HuH-7.5 (cell line): Measurements from ENCODE around the gene NCF2.

Experiments used
- DNase-seq: peaks from one replicate; pipeline ENCODE4 v3.0.0; 2011; ENCODE audit warnings: low spot score

NCF2 gene

GRCh38 chr1:183611021-183611420, 20.8 kb upstream of the NCF2 start:
- DNase-seq = no peak

- no peak for DNase-seq
These were observed 19.6 kb upstream of the NCF2 start for GRCh38 chr1:183609759-183610452.

GRCh38 chr1:183609313-183609712, 19.1 kb upstream of the NCF2 start:
- DNase-seq = no peak

GRCh38 chr1:183607322-183607980, 17.2 kb upstream of the NCF2 start:
- no peak for DNase-seq

GRCh38 chr1:183605904-183606303, 15.6 kb upstream of the NCF2 start:
- no peak for DNase-seq

GRCh38 chr1:183604815-183605214, 14.6 kb upstream of the NCF2 start:
- no peak for DNase-seq

- DNase-seq = no peak
These were observed 14.0 kb upstream of the NCF2 start for GRCh38 chr1:183604038-183604808.

- no peak for DNase-seq
These were observed 12.3 kb upstream of the NCF2 start for GRCh38 chr1:183602510-183602909.

GRCh38 chr1:183600634-183601033, 10.4 kb upstream of the NCF2 start:
- DNase-seq = no peak

GRCh38 chr1:183600136-183600535, 9.9 kb upstream of the NCF2 start:
- no peak for DNase-seq

GRCh38 chr1:183598386-183598785, 8.1 kb upstream of the NCF2 start:
- DNase-seq = no peak

GRCh38 chr1:183597656-183598347, 7.5 kb upstream of the NCF2 start:
- DNase-seq = no peak

- DNase-seq = no peak
These were observed 6.2 kb upstream of the NCF2 start for GRCh38 chr1:183596500-183596899.

GRCh38 chr1:183595537-183595936, 5.3 kb upstream of the NCF2 start:
- DNase-seq = no peak

GRCh38 chr1:183593356-183593755, 3.1 kb upstream of the NCF2 start:
- no peak for DNase-seq

GRCh38 chr1:183592733-183593132, 2.5 kb upstream of the NCF2 start:
- no peak for DNase-seq

- DNase-seq = no peak
These were observed 400 bp downstream of the NCF2 start for GRCh38 chr1:183589874-183590243.

- no peak for DNase-seq
These were observed 875 bp downstream of the NCF2 start for GRCh38 chr1:183589384-183589783.

- no peak for DNase-seq
These were observed 1.4 kb downstream of the NCF2 start for GRCh38 chr1:183588827-183589226.

- no peak for DNase-seq
These were observed 3.3 kb downstream of the NCF2 start for GRCh38 chr1:183586926-183587325.

GRCh38 chr1:183586455-183586854, 3.8 kb downstream of the NCF2 start:
- no peak for DNase-seq

GRCh38 chr1:183585038-183585437, 5.2 kb downstream of the NCF2 start:
- no peak for DNase-seq

GRCh38 chr1:183584147-183584546, 6.1 kb downstream of the NCF2 start:
- DNase-seq = no peak
